ENCODE measurements around the gene RMI2. TPM values are rescaled to one million over a fixed set of nuclear protein-coding genes. Genes with fewer than 3 reads are reported as not detected.

RMI2 gene
- total RNA-seq, 2 donors from 2014 or later, result 12.0 to 46.3 TPM

GRCh38 chr16:11328172-11329070 is 16.8 kb upstream of the RMI2 start:
- H3K9ac ChIP-seq (ENCODE audit: low read depth in 2 of 2, low read length in 2 of 2), result peak overlapping the region in 1 of 2 donors; percentile 14
- DNase-seq, result peak; percentile 61

GRCh38 chr16:11329071-11329491 is 16.2 kb upstream of the RMI2 start:
- Histone ChIP-seq H3K9me3 (no peaks in the 10 kb centered on the region), H3K36me3 (no peaks in the 10 kb centered on the region), H3K4me1 (peaks cover 2% of the 10 kb centered on the region), H3K27me3 (no peaks in the 10 kb centered on the region), H3K4me3 (no peak overlapping the region), H3K27ac (peak overlapping the region; percentile 57), H3K9ac (ENCODE audit: low read depth in 2 of 2, low read length in 2 of 2) (no peak overlapping the region)
- intact Hi-C loops (cut with DNase I), result no loop called here
- DNase-seq, result no peak
- TF ChIP-seq CTCF (IDR thresholded peaks at IDR 0.05), result no peak

More at GRCh38 chr16:11328172-11329070, 16.8 kb upstream of the RMI2 start:
- Histone ChIP-seq H3K36me3 (no peaks in the 10 kb centered on the region), H3K27ac (peak overlapping the region; percentile 57), H3K4me3 (no peak overlapping the region), H3K27me3 (no peaks in the 10 kb centered on the region), H3K4me1 (peaks cover 2% of the 10 kb centered on the region), H3K9me3 (no peaks in the 10 kb centered on the region)
- intact Hi-C loops (cut with DNase I), result no loop called here
- TF ChIP-seq CTCF (IDR thresholded peaks at IDR 0.05), result no peak

- no peak for DNase-seq
- intact Hi-C loops (cut with DNase I), result no loop called here
- H3K9ac ChIP-seq (ENCODE audit: low read depth in 2 of 2, low read length in 2 of 2), result no peak overlapping the region
- H3K4me3 ChIP-seq, result no peak overlapping the region
- peaks cover 2% of the 10 kb centered on the region for H3K4me1 ChIP-seq
- no peaks in the 10 kb centered on the region for H3K9me3 ChIP-seq
- no peak for TF ChIP-seq CTCF (IDR thresholded peaks at IDR 0.05)
- H3K27me3 ChIP-seq, result no peaks in the 10 kb centered on the region
- H3K36me3 ChIP-seq, result no peaks in the 10 kb centered on the region
- no peak overlapping the region for H3K27ac ChIP-seq
These were observed 15.4 kb upstream of the RMI2 start for GRCh38 chr16:11329891-11330290.

GRCh38 chr16:11330526-11331237 is 14.6 kb upstream of the RMI2 start:
- DNase-seq, result no peak
- no peak for TF ChIP-seq CTCF (IDR thresholded peaks at IDR 0.05)
- Histone ChIP-seq H3K36me3 (no peaks in the 10 kb centered on the region), H3K9ac (ENCODE audit: low read depth in 2 of 2, low read length in 2 of 2) (no peak overlapping the region), H3K27ac (no peak overlapping the region), H3K4me3 (no peak overlapping the region), H3K4me1 (peaks cover 2% of the 10 kb centered on the region), H3K27me3 (no peaks in the 10 kb centered on the region), H3K9me3 (no peaks in the 10 kb centered on the region)
- intact Hi-C loops (cut with DNase I), result no loop called here

- peaks cover 2% of the 10 kb centered on the region for H3K4me1 ChIP-seq
- H3K9me3 ChIP-seq, result no peaks in the 10 kb centered on the region
- no peak for TF ChIP-seq CTCF (IDR thresholded peaks at IDR 0.05)
- intact Hi-C loops (cut with DNase I), result no loop called here
- H3K9ac ChIP-seq (ENCODE audit: low read depth in 2 of 2, low read length in 2 of 2), result no peak overlapping the region
- H3K27ac ChIP-seq, result no peak overlapping the region
- H3K36me3 ChIP-seq, result no peaks in the 10 kb centered on the region
- DNase-seq, result no peak
- no peak overlapping the region for H3K4me3 ChIP-seq
- H3K27me3 ChIP-seq, result no peaks in the 10 kb centered on the region
These were observed 13.3 kb upstream of the RMI2 start for GRCh38 chr16:11331967-11332366.
